ENCODE data around the gene USP25.

Gene USP25

DNA sequence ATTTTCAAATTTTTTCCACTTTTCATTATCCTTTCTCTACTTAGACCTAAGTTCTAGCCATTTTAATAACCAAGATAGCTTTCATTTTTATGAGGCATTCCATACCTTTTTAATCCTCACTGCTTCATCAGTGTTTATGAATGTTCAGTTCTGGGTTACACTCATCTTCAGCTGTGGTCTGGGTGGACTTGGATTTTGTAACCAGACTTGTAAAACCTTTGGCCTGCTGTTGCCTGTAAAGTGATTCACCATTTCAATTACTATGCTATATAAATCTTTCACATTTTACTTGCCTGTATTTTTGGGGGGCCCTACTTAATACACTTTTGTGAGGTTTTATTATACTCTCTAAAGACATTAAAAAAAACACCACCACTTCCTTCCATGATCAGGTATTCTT is 46.2 kb downstream of the USP25 start:
- Histone ChIP-seq H3K27me3 (ENCODE audit: insufficient read depth, low read depth, severe bottlenecking) (no peaks in the 10 kb centered on the region), H3K27ac (no peak overlapping the region), H3K9me3 (ENCODE audit: severe bottlenecking) (no peaks in the 10 kb centered on the region), H3K36me3 (no peaks in the 10 kb centered on the region), H3K4me3 (ENCODE audit: low read depth, low read length) (no peak overlapping the region)
- DNase-seq, result no peak
- TF ChIP-seq, protein P1, sequence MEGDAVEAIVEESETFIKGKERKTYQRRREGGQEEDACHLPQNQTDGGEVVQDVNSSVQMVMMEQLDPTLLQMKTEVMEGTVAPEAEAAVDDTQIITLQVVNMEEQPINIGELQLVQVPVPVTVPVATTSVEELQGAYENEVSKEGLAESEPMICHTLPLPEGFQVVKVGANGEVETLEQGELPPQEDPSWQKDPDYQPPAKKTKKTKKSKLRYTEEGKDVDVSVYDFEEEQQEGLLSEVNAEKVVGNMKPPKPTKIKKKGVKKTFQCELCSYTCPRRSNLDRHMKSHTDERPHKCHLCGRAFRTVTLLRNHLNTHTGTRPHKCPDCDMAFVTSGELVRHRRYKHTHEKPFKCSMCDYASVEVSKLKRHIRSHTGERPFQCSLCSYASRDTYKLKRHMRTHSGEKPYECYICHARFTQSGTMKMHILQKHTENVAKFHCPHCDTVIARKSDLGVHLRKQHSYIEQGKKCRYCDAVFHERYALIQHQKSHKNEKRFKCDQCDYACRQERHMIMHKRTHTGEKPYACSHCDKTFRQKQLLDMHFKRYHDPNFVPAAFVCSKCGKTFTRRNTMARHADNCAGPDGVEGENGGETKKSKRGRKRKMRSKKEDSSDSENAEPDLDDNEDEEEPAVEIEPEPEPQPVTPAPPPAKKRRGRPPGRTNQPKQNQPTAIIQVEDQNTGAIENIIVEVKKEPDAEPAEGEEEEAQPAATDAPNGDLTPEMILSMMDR (IDR thresholded peaks at IDR 0.05; ENCODE audit: low read depth, low read length), result no peak

DNA sequence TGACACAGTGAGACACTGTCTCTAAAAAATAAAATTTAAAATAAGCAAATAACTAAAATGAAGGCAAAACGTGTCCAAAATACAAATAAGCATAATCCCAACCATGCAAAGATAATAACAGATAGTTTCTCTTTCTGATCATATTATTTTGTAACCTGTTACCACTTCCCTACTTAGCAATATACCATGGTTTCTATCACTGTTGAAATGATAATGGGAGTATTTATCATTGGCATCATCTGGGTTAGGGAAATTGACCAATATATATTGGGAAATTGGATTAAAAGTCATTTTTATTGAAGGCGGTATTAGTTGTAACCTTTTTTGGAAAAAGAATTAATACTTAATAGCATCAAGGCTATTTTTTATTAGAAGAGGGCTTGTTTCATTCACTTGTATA is 47.0 kb downstream of the USP25 start:
- TF ChIP-seq, protein P1 (IDR thresholded peaks at IDR 0.05; ENCODE audit: low read depth, low read length), result no peak
- H3K27ac ChIP-seq, result no peak overlapping the region
- no peaks in the 10 kb centered on the region for H3K27me3 ChIP-seq (ENCODE audit: insufficient read depth, low read depth, severe bottlenecking)
- no peak overlapping the region for H3K4me3 ChIP-seq (ENCODE audit: low read depth, low read length)
- H3K36me3 ChIP-seq, result no peaks in the 10 kb centered on the region; the same call in 1 of the 2 replicates
- H3K9me3 ChIP-seq (ENCODE audit: severe bottlenecking), result no peaks in the 10 kb centered on the region
- no peak for DNase-seq

DNA sequence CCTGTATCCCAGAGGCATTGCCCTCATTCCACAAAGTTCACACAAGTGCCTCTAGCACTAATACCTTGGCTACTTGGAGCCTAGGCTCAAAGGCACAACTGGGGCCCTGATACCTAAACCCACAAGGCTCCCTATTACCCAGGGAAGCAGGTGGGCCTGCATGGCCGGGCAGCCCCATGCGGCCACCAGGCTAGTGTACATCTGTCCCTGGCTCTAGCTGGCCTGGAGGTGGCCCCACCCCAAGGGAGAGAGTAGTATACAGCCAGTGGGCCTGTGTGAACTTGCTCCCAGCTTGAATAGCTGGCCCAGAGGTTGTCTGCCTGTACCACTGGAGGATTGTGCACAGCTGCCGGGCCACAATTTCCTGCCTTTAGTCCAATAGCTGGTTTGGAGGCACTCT is 52.2 kb downstream of the USP25 start:
- H3K27me3 ChIP-seq (ENCODE audit: insufficient read depth, low read depth, severe bottlenecking), result no peaks in the 10 kb centered on the region
- peaks cover 5% of the 10 kb centered on the region for H3K36me3 ChIP-seq
- no peak overlapping the region for H3K4me3 ChIP-seq (ENCODE audit: low read depth, low read length)
- no peak overlapping the region for H3K27ac ChIP-seq
- TF ChIP-seq, protein P1 (IDR thresholded peaks at IDR 0.05; ENCODE audit: low read depth, low read length), result no peak
- no peaks in the 10 kb centered on the region for H3K9me3 ChIP-seq (ENCODE audit: severe bottlenecking)
- no peak for DNase-seq

DNA sequence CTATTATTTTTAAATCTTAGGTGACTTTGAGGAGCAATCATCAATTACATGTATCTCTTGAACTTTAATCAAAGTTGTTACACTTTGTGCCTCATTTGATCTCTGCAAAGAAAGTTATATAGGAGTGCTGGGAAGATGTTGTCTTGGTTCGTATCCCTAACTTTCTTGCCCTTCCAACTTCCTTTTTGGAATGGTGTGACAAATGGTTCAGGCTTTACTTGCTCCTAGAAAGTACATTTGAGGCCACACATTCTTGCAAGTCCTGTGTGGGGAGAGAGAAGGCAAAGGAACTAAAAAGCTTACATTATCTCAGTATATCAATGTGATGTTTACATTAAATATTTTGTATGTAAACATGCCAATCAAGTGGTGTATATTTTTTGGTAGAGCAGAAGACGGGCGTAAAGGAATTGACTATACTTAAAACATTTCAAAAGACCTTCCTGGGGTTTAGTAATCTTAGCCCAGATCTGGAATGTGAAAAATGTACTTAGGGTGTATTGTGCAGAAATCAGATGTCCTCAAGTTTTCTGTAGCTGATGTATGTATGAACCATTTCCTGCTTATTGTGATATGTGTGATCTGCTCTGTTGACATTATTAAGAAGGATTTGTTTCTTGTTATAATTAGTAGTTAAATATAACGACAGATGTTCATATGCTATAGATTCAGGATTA is 59.2 kb downstream of the USP25 start:
- no peak for DNase-seq
- Histone ChIP-seq H3K9me3 (ENCODE audit: severe bottlenecking) (no peaks in the 10 kb centered on the region), H3K27ac (no peak overlapping the region), H3K27me3 (ENCODE audit: insufficient read depth, low read depth, severe bottlenecking) (no peaks in the 10 kb centered on the region), H3K4me3 (ENCODE audit: low read depth, low read length) (no peak overlapping the region), H3K36me3 (no peaks in the 10 kb centered on the region)
- TF ChIP-seq, protein P1 (IDR thresholded peaks at IDR 0.05; ENCODE audit: low read depth, low read length), result no peak

DNA sequence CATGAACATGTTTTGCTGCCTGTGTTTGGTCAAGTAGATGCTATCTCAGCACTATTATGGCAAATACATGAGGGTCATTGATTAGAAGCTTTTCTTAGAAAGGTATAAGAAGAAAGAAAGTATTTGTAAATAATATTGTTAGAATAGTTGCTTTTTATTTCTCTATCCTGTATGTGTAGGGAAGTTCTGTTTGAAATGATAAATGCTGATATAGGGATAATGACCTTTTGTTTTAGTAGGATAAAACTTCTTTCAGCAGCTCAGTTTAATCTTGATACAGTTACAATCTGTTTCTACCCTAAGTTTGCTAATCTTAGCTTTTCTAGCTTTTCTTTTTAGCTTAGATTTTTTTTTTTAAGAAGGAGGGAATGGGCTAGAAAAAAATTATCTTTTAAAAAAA is 63.3 kb downstream of the USP25 start:
- H3K36me3 ChIP-seq, result no peaks in the 10 kb centered on the region
- no peaks in the 10 kb centered on the region for H3K27me3 ChIP-seq (ENCODE audit: insufficient read depth, low read depth, severe bottlenecking)
- DNase-seq, result no peak
- TF ChIP-seq, protein P1 (IDR thresholded peaks at IDR 0.05; ENCODE audit: low read depth, low read length), result no peak
- no peak overlapping the region for H3K4me3 ChIP-seq (ENCODE audit: low read depth, low read length)
- no peak overlapping the region for H3K27ac ChIP-seq
- H3K9me3 ChIP-seq (ENCODE audit: severe bottlenecking), result no peaks in the 10 kb centered on the region

Measured in WERI-Rb-1 (cell line).